ENCODE measurements around the gene CCDC28B. TPM values are rescaled to one million over a fixed set of nuclear protein-coding genes. Genes with fewer than 3 reads are reported as not detected.

Gene CCDC28B
- total RNA-seq (7.4 and 12.4 TPM in 2 replicates), polyA plus RNA-seq (9.4 and 10.1 TPM in 2 replicates), polyA minus RNA-seq (ENCODE audit: low replicate concordance) (5.7 and 6.6 TPM in 2 replicates)
- 16.7 and 17.0 TPM in 2 replicates for polyA plus RNA-seq (2012)

DNA sequence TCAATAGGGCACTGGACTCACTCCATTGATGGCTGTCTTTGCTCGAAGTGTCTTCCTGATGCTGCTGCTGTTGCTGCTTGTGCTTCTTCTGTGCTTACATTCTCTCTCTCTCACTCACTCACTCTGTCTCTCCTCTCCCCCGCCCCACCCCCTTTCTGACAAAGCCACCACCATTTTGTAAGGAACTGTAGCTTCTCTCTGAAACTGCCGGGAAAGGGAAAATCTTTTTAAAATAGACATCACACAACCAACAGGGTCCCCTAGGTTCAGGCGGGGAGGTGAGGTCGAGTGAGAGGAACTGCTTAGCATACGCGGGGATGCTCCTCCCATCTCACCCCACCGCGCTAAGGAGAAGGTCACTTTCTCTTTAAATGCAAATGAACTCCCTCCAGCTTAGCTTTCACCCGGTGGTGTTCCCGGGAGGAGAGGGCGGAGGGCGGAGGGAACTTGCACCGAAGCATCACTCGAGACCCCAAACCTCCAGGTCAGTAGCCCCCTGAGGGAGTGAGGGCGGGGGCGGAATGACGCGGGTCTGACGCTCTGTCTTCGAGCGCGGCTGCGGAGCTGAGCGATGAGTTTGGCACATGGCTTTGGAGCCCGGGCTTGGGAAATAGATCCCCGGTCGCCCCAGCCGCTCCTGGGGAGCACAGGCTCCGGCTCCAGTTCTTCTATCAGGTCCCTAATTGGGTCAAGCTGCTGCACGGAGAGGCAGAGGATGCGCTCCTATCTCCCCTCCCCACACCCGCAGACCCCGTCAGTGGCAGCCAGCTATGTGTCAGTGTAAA is at the start of gene CCDC28B:
CCDC28B (plus strand) TSS at position 370 of the 785 bp plus-strand sequence. CDS start 1,341 bp downstream, outside the sequence.
- Histone ChIP-seq H3K9ac (ENCODE audit: insufficient read depth, low read length) (peak within 1 kb of the TSS; percentile 88), H3K27me3 (ENCODE audit: control insufficient read depth, insufficient read depth, low read length) (no peaks in the 10 kb centered on the region), H3K9me3 (ENCODE audit: control insufficient read depth, insufficient read depth, low read depth, low read length) (no peaks in the 10 kb centered on the region), H3K4me2 (ENCODE audit: extremely low read depth, insufficient read depth, low read length) (peak within 1 kb of the TSS; percentile 87), H4K20me1 (ENCODE audit: control insufficient read depth, extremely low read depth, insufficient read depth, low read length) (no peaks in the 10 kb centered on the region), H3K4me3 (replicated peaks in 1 of 4; ENCODE audit: control extremely low read depth in 1 of 4, insufficient read depth in 1 of 4, low read depth in 3 of 4, low read length in 4 of 4) (peak within 1 kb of the TSS; percentile 66 to 88 (median 82)), H3K79me2 (ENCODE audit: control insufficient read depth, insufficient read depth, low read length) (no peaks in the 10 kb centered on the region), H3K27ac (ENCODE audit: insufficient read depth, low read length) (peak within 1 kb of the TSS; percentile 99), H3K4me1 (ENCODE audit: control insufficient read depth, extremely low read depth, insufficient read depth, low read length) (peaks cover 20% of the 10 kb centered on the region), H3K36me3 (ENCODE audit: control insufficient read depth, insufficient read depth, low read length) (peaks cover 13% of the 10 kb centered on the region), H2AFZ (ENCODE audit: low read length) (peak within 1 kb of the TSS; percentile 79)
- DNase-seq (ENCODE audit: low read depth in 2 of 2) = peak; percentile 71
- TF ChIP-seq EZH2 (IDR thresholded peaks at IDR 0.05; ENCODE audit: low read length, missing control alignments) = no peak
- TF ChIP-seq, protein P1, sequence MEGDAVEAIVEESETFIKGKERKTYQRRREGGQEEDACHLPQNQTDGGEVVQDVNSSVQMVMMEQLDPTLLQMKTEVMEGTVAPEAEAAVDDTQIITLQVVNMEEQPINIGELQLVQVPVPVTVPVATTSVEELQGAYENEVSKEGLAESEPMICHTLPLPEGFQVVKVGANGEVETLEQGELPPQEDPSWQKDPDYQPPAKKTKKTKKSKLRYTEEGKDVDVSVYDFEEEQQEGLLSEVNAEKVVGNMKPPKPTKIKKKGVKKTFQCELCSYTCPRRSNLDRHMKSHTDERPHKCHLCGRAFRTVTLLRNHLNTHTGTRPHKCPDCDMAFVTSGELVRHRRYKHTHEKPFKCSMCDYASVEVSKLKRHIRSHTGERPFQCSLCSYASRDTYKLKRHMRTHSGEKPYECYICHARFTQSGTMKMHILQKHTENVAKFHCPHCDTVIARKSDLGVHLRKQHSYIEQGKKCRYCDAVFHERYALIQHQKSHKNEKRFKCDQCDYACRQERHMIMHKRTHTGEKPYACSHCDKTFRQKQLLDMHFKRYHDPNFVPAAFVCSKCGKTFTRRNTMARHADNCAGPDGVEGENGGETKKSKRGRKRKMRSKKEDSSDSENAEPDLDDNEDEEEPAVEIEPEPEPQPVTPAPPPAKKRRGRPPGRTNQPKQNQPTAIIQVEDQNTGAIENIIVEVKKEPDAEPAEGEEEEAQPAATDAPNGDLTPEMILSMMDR (conservative IDR thresholded peaks at IDR 0.05 in 1 of 2, IDR thresholded peaks at IDR 0.05 in 1 of 2; ENCODE audit: low read depth in 1 of 2, low read length in 2 of 2) = no peak

GRCh38 chr1:32150847-32151246 is 49.5 kb upstream of the CCDC28B start:
- Histone ChIP-seq H3K36me3 (ENCODE audit: control insufficient read depth, insufficient read depth, low read length) (no peaks in the 10 kb centered on the region), H3K4me1 (ENCODE audit: control insufficient read depth, extremely low read depth, insufficient read depth, low read length) (peaks cover 10% of the 10 kb centered on the region), H3K79me2 (ENCODE audit: control insufficient read depth, insufficient read depth, low read length) (peaks cover 45% of the 10 kb centered on the region), H3K9ac (ENCODE audit: insufficient read depth, low read length) (no peak overlapping the region), H3K27ac (ENCODE audit: insufficient read depth, low read length) (peak overlapping the region; percentile 2), H3K4me3 (replicated peaks in 1 of 4; ENCODE audit: control extremely low read depth in 1 of 4, insufficient read depth in 1 of 4, low read depth in 3 of 4, low read length in 4 of 4) (no peak overlapping the region), H2AFZ (ENCODE audit: low read length) (no peak overlapping the region), H4K20me1 (ENCODE audit: control insufficient read depth, extremely low read depth, insufficient read depth, low read length) (peaks cover 3% of the 10 kb centered on the region), H3K27me3 (ENCODE audit: control insufficient read depth, insufficient read depth, low read length) (no peaks in the 10 kb centered on the region), H3K4me2 (ENCODE audit: extremely low read depth, insufficient read depth, low read length) (no peak overlapping the region), H3K9me3 (ENCODE audit: control insufficient read depth, insufficient read depth, low read depth, low read length) (no peaks in the 10 kb centered on the region)
- no peak for TF ChIP-seq EZH2 (IDR thresholded peaks at IDR 0.05; ENCODE audit: low read length, missing control alignments)
- TF ChIP-seq, protein P1 (conservative IDR thresholded peaks at IDR 0.05 in 1 of 2, IDR thresholded peaks at IDR 0.05 in 1 of 2; ENCODE audit: low read depth in 1 of 2, low read length in 2 of 2) = no peak
- DNase-seq (ENCODE audit: low read depth in 2 of 2) = peak in 1 of 2 donors; percentile 28

GRCh38 chr1:32151319-32151787 is 49.0 kb upstream of the CCDC28B start:
- H3K9ac ChIP-seq (ENCODE audit: insufficient read depth, low read length) = no peak overlapping the region
- peak; percentile 78 to 81 for DNase-seq (ENCODE audit: low read depth in 2 of 2)
- TF ChIP-seq, protein P1 (conservative IDR thresholded peaks at IDR 0.05 in 1 of 2, IDR thresholded peaks at IDR 0.05 in 1 of 2; ENCODE audit: low read depth in 1 of 2, low read length in 2 of 2) = no peak
- no peak for TF ChIP-seq EZH2 (IDR thresholded peaks at IDR 0.05; ENCODE audit: low read length, missing control alignments)
- peak overlapping the region; percentile 25 for H3K4me2 ChIP-seq (ENCODE audit: extremely low read depth, insufficient read depth, low read length)
- H3K36me3 ChIP-seq (ENCODE audit: control insufficient read depth, insufficient read depth, low read length) = no peaks in the 10 kb centered on the region
- no peak overlapping the region for H2AFZ ChIP-seq (ENCODE audit: low read length)
- H3K9me3 ChIP-seq (ENCODE audit: control insufficient read depth, insufficient read depth, low read depth, low read length) = no peaks in the 10 kb centered on the region
- H3K27ac ChIP-seq (ENCODE audit: insufficient read depth, low read length) = peak overlapping the region; percentile 2
- H4K20me1 ChIP-seq (ENCODE audit: control insufficient read depth, extremely low read depth, insufficient read depth, low read length) = peaks cover 3% of the 10 kb centered on the region
- no peaks in the 10 kb centered on the region for H3K27me3 ChIP-seq (ENCODE audit: control insufficient read depth, insufficient read depth, low read length)
- H3K4me1 ChIP-seq (ENCODE audit: control insufficient read depth, extremely low read depth, insufficient read depth, low read length) = peaks cover 10% of the 10 kb centered on the region
- peak overlapping the region in 1 of 4 experiments; percentile 24 for H3K4me3 ChIP-seq (replicated peaks in 1 of 4; ENCODE audit: control extremely low read depth in 1 of 4, insufficient read depth in 1 of 4, low read depth in 3 of 4, low read length in 4 of 4)
- H3K79me2 ChIP-seq (ENCODE audit: control insufficient read depth, insufficient read depth, low read length) = peaks cover 42% of the 10 kb centered on the region
